ENCODE results near the gene RPLP1. TPM values are rescaled to one million over a fixed set of nuclear protein-coding genes. Genes with fewer than 3 reads are reported as not detected.

The RPLP1 gene
- polyA plus RNA-seq, 1 experiment, result 722 TPM

- no peak overlapping the region for H3K27ac ChIP-seq (ENCODE audit: low read depth, low read length)
- H3K4me3 ChIP-seq (ENCODE audit: low read depth, low read length), result no peak overlapping the region
- CTCF ChIA-PET, result no interaction called here
- H3K27me3 ChIP-seq (ENCODE audit: control insufficient read depth, insufficient read depth, low read length), result no peaks in the 10 kb centered on the region
- POLR2A ChIA-PET, result no interaction called here
- no peak for TF ChIP-seq CTCF (IDR thresholded peaks at IDR 0.05; ENCODE audit: low read depth, low read length)
- no peak for DNase-seq (ENCODE audit: low read depth, low spot score)
- no peaks in the 10 kb centered on the region; the same call in 1 of the 2 replicates for H3K9me3 ChIP-seq (ENCODE audit: control insufficient read depth, insufficient read depth, low read length)
Observed at GRCh38 chr15:69434238-69434637, 18.4 kb upstream of the RPLP1 start.

GRCh38 chr15:69434679-69435078 lies 17.9 kb upstream of the RPLP1 start:
- Histone ChIP-seq H3K27ac (ENCODE audit: low read depth, low read length) (no peak overlapping the region), H3K4me3 (ENCODE audit: low read depth, low read length) (no peak overlapping the region), H3K9me3 (ENCODE audit: control insufficient read depth, insufficient read depth, low read length) (no peaks in the 10 kb centered on the region; the same call in 1 of the 2 replicates), H3K27me3 (ENCODE audit: control insufficient read depth, insufficient read depth, low read length) (no peaks in the 10 kb centered on the region)
- no peak for DNase-seq (ENCODE audit: low read depth, low spot score)
- ChIA-PET CTCF (no interaction called here), POLR2A (no interaction called here)
- TF ChIP-seq CTCF (IDR thresholded peaks at IDR 0.05; ENCODE audit: low read depth, low read length), result no peak

GRCh38 chr15:69435985-69436384 lies 16.6 kb upstream of the RPLP1 start:
- Histone ChIP-seq H3K27ac (ENCODE audit: low read depth, low read length) (no peak overlapping the region), H3K27me3 (ENCODE audit: control insufficient read depth, insufficient read depth, low read length) (no peaks in the 10 kb centered on the region), H3K4me3 (ENCODE audit: low read depth, low read length) (no peak overlapping the region), H3K9me3 (ENCODE audit: control insufficient read depth, insufficient read depth, low read length) (no peaks in the 10 kb centered on the region; the same call in 1 of the 2 replicates)
- ChIA-PET CTCF (interaction anchor here (0.6 kb wide), 1 partner anchor 39 kb away, joined by 3 read pairs; no protein-coding TSS in a partner anchor), POLR2A (interaction anchor here (0.9 to 1.1 kb wide), 2 partner anchors 16 to 21 kb away, joined by 3 read pairs; partner anchors contain the start of gene RPLP1)
- DNase-seq (ENCODE audit: low read depth, low spot score), result no peak
- no peak for TF ChIP-seq CTCF (IDR thresholded peaks at IDR 0.05; ENCODE audit: low read depth, low read length)

GRCh38 chr15:69436951-69437350 lies 15.7 kb upstream of the RPLP1 start:
- TF ChIP-seq CTCF (IDR thresholded peaks at IDR 0.05; ENCODE audit: low read depth, low read length), result no peak
- ChIA-PET POLR2A (interaction anchor here (0.9 to 1.1 kb wide), 2 partner anchors 15 to 22 kb away, joined by 3 read pairs; partner anchors contain the start of gene RPLP1), CTCF (no interaction called here)
- no peak for DNase-seq (ENCODE audit: low read depth, low spot score)
- no peaks in the 10 kb centered on the region; the same call in 1 of the 2 replicates for H3K9me3 ChIP-seq (ENCODE audit: control insufficient read depth, insufficient read depth, low read length)
- no peaks in the 10 kb centered on the region for H3K27me3 ChIP-seq (ENCODE audit: control insufficient read depth, insufficient read depth, low read length)
- H3K27ac ChIP-seq (ENCODE audit: low read depth, low read length), result no peak overlapping the region
- H3K4me3 ChIP-seq (ENCODE audit: low read depth, low read length), result no peak overlapping the region

GRCh38 chr15:69439623-69440022 lies 13.0 kb upstream of the RPLP1 start:
- CTCF ChIA-PET, result interaction anchor here (0.9 kb wide), 1 partner anchor 24 kb away, joined by 3 read pairs; no protein-coding TSS in a partner anchor
- Histone ChIP-seq H3K27ac (ENCODE audit: low read depth, low read length) (no peak overlapping the region), H3K27me3 (ENCODE audit: control insufficient read depth, insufficient read depth, low read length) (no peaks in the 10 kb centered on the region), H3K9me3 (ENCODE audit: control insufficient read depth, insufficient read depth, low read length) (no peaks in the 10 kb centered on the region; the same call in 1 of the 2 replicates), H3K4me3 (ENCODE audit: low read depth, low read length) (no peak overlapping the region)
- no peak for DNase-seq (ENCODE audit: low read depth, low spot score)
- POLR2A ChIA-PET, result interaction anchor here (0.8 kb wide), 1 partner anchor 13 kb away, joined by 3 read pairs; the partner anchor contains the start of gene RPLP1
- no peak for TF ChIP-seq CTCF (IDR thresholded peaks at IDR 0.05; ENCODE audit: low read depth, low read length)
